Adipocyte (in vitro differentiated cells): ENCODE results near the gene NXPE3.
"Not testable (repeated sequence)": the region's sequence is repeated elsewhere in the genome, so short reads cannot be mapped to it uniquely, and the experiment has no call there.

Experiments used
- DNase-seq: peaks from one replicate; pipeline ENCODE4 v3.0.0-alpha.2; 2015; ENCODE audit warnings: low read depth
- H3K27me3 ChIP-seq: replicated peaks from 2 replicates; pipeline ENCODE4 v1.7.0; 2013; ENCODE audit warnings: mild to moderate bottlenecking, low read length, moderate library complexity; ENCODE audit not compliant: control insufficient read depth, insufficient read depth
- H3K36me3 ChIP-seq: 2 replicates; pipeline ENCODE4 v1.7.0; 2013; ENCODE audit warnings: low read length, mild to moderate bottlenecking, moderate library complexity; ENCODE audit not compliant: control insufficient read depth, insufficient read depth, severe bottlenecking
- H3K4me1 ChIP-seq: 2 replicates; pipeline ENCODE4 v1.7.0; 2013; ENCODE audit warnings: mild to moderate bottlenecking, low read length, moderate library complexity; ENCODE audit not compliant: control insufficient read depth, insufficient read depth
- H3K4me3 ChIP-seq: 2 replicates; pipeline ENCODE4 v1.7.0; 2013; ENCODE audit warnings: mild to moderate bottlenecking, low read length, moderate library complexity
- H3K9ac ChIP-seq: 2 replicates; pipeline ENCODE4 v1.7.0; 2013; ENCODE audit warnings: mild to moderate bottlenecking, low read length, moderate library complexity
- H3K9me3 ChIP-seq: 2 replicates; pipeline ENCODE4 v1.7.0; 2013; ENCODE audit warnings: mild to moderate bottlenecking, low read length, moderate library complexity; ENCODE audit not compliant: control insufficient read depth

Gene NXPE3

GRCh38 chr3:101853982-101854381 lies 75.0 kb downstream of the NXPE3 start:
- Histone ChIP-seq H3K9ac (no peak overlapping the region), H3K27me3 (no peaks in the 10 kb centered on the region), H3K9me3 (no peaks in the 10 kb centered on the region), H3K36me3 (peaks cover 74% of the 10 kb centered on the region), H3K4me1 (peaks cover 24% of the 10 kb centered on the region), H3K4me3 (no peak overlapping the region)
- DNase-seq = no peak

GRCh38 chr3:101854608-101855304 lies 75.7 kb downstream of the NXPE3 start:
- Histone ChIP-seq H3K4me1 (peaks cover 24% of the 10 kb centered on the region), H3K9me3 (no peaks in the 10 kb centered on the region), H3K9ac (no peak overlapping the region), H3K27me3 (no peaks in the 10 kb centered on the region), H3K36me3 (peaks cover 82% of the 10 kb centered on the region), H3K4me3 (no peak overlapping the region)
- no peak for DNase-seq

- Histone ChIP-seq H3K4me3 (no peak overlapping the region), H3K9me3 (no peaks in the 10 kb centered on the region), H3K9ac (peak overlapping the region; percentile 0), H3K27me3 (no peaks in the 10 kb centered on the region), H3K36me3 (peaks cover 99% of the 10 kb centered on the region), H3K4me1 (peaks cover 13% of the 10 kb centered on the region)
- DNase-seq = no peak
Measured at GRCh38 chr3:101857301-101857741, 78.3 kb downstream of the NXPE3 start.

GRCh38 chr3:101858464-101859030 lies 79.5 kb downstream of the NXPE3 start:
- H3K4me1 ChIP-seq = peaks cover 1% of the 10 kb centered on the region
- peaks cover 86% of the 10 kb centered on the region for H3K36me3 ChIP-seq

GRCh38 chr3:101859882-101860448 lies 81.0 kb downstream of the NXPE3 start:
- no peak overlapping the region for H3K9ac ChIP-seq
- H3K9me3 ChIP-seq = no peaks in the 10 kb centered on the region
- no peak overlapping the region for H3K4me3 ChIP-seq
- no peak for DNase-seq
- no peaks in the 10 kb centered on the region for H3K4me1 ChIP-seq
- peaks cover 72% of the 10 kb centered on the region for H3K36me3 ChIP-seq
- H3K27me3 ChIP-seq = no peaks in the 10 kb centered on the region

More at GRCh38 chr3:101858464-101859030, 79.5 kb downstream of the NXPE3 start:
- DNase-seq = no peak
- Histone ChIP-seq H3K9ac (no peak overlapping the region), H3K27me3 (no peaks in the 10 kb centered on the region), H3K4me3 (no peak overlapping the region), H3K9me3 (no peaks in the 10 kb centered on the region)

- no peak for DNase-seq
- Histone ChIP-seq H3K9me3 (no peaks in the 10 kb centered on the region), H3K9ac (no peak overlapping the region), H3K4me1 (no peaks in the 10 kb centered on the region), H3K36me3 (peaks cover 59% of the 10 kb centered on the region), H3K4me3 (no peak overlapping the region), H3K27me3 (no peaks in the 10 kb centered on the region)
Measured at GRCh38 chr3:101861212-101861788, 82.3 kb downstream of the NXPE3 start.

GRCh38 chr3:101861789-101862415 lies 82.9 kb downstream of the NXPE3 start:
- Histone ChIP-seq H3K4me3 (no peak overlapping the region), H3K9ac (no peak overlapping the region), H3K4me1 (no peaks in the 10 kb centered on the region), H3K36me3 (peaks cover 53% of the 10 kb centered on the region), H3K27me3 (no peaks in the 10 kb centered on the region), H3K9me3 (no peaks in the 10 kb centered on the region)
- no peak for DNase-seq

GRCh38 chr3:101862416-101863165 lies 83.6 kb downstream of the NXPE3 start:
- Histone ChIP-seq H3K4me3 (no peak overlapping the region), H3K9me3 (no peaks in the 10 kb centered on the region), H3K36me3 (peaks cover 46% of the 10 kb centered on the region), H3K4me1 (no peaks in the 10 kb centered on the region), H3K27me3 (no peaks in the 10 kb centered on the region), H3K9ac (no peak overlapping the region)
- no peak for DNase-seq

GRCh38 chr3:101864926-101865325 lies 85.9 kb downstream of the NXPE3 start:
- H3K4me3 ChIP-seq, H3K9me3 ChIP-seq, H3K9ac ChIP-seq: not testable (repeated sequence)

GRCh38 chr3:101865751-101866509 lies 86.9 kb downstream of the NXPE3 start:
- Histone ChIP-seq H3K27me3 (no peaks in the 10 kb centered on the region), H3K9me3 (no peaks in the 10 kb centered on the region), H3K4me1 (peaks cover 3% of the 10 kb centered on the region), H3K4me3 (no peak overlapping the region), H3K36me3 (peaks cover 12% of the 10 kb centered on the region), H3K9ac (no peak overlapping the region)
- peak; percentile 27 for DNase-seq

More at GRCh38 chr3:101864926-101865325, 85.9 kb downstream of the NXPE3 start:
- H3K36me3 ChIP-seq = peaks cover 23% of the 10 kb centered on the region
- H3K4me1 ChIP-seq, H3K27me3 ChIP-seq, DNase-seq: not testable (repeated sequence)
